HG03469 (cell line): ENCODE results near the gene SLC29A2.
"Not testable (repeated sequence)": the region's sequence is repeated elsewhere in the genome, so short reads cannot be mapped to it uniquely, and the experiment has no call there.

Experiments
- ATAC-seq: cut with Tn5 transposase; IDR thresholded peaks from one replicate; pipeline ENCODE4 v1.9.1; 2021; ENCODE audit warnings: mild to moderate bottlenecking, moderate library complexity, moderate number of reproducible peaks; ENCODE audit not compliant: unreplicated experiment

Gene SLC29A2

DNA sequence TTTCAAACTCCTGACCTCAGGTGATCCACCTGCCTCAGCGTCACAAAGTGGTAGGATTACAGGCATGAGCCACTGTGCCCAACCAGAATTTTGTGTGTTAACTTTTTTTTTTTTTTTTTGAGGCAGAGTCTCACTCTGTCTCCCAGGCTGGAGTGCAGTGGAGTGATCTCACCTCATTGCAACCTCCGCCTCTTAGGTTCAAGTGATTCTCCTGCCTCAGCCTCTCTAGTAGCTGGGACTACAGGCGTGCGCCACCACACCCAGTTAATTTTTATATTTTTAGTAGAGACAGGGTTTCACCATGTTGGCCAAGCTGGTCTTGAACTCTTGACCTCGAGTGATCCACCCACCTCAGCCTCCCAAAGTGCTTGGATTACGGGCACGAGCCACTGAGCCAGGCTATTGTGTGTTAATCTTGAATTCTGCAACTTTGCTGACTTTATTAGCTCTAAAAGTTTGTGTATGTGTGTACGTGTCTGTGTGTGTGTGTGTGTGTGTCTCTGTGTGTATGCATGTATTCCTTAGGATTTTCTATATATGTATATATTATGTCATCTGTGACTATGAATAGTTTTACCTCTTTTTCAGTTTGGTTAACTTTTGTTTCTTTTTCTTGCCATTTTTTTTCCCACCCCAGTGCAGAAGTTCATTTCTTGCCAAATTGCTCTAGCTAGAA is 20.9 kb downstream of the SLC29A2 start:
- ATAC-seq = not testable (repeated sequence)

DNA sequence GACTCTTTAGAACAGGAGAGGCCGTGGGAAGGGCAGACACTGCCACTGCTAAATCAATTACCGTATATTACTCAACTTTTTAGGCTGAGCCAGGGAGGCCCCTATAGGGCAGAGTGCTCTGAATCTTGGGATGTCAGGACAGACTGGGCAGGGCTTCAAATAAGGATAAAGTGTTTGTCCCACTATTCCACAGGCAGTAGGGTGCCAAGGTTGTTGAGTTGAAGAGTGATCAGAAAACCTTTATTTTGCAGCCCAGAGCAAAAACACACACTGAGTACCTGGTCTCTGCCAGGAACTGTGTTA is 22.5 kb downstream of the SLC29A2 start:
- no peak for ATAC-seq

- ATAC-seq = no peak
Observed at GRCh38 chr11:66347425-66348276, 23.9 kb downstream of the SLC29A2 start, which contains the start of gene B4GAT1. TSS of gene B4GAT1 (minus strand) at chr11:66347629. CDS start at chr11:66347545, 84 bp downstream.

DNA sequence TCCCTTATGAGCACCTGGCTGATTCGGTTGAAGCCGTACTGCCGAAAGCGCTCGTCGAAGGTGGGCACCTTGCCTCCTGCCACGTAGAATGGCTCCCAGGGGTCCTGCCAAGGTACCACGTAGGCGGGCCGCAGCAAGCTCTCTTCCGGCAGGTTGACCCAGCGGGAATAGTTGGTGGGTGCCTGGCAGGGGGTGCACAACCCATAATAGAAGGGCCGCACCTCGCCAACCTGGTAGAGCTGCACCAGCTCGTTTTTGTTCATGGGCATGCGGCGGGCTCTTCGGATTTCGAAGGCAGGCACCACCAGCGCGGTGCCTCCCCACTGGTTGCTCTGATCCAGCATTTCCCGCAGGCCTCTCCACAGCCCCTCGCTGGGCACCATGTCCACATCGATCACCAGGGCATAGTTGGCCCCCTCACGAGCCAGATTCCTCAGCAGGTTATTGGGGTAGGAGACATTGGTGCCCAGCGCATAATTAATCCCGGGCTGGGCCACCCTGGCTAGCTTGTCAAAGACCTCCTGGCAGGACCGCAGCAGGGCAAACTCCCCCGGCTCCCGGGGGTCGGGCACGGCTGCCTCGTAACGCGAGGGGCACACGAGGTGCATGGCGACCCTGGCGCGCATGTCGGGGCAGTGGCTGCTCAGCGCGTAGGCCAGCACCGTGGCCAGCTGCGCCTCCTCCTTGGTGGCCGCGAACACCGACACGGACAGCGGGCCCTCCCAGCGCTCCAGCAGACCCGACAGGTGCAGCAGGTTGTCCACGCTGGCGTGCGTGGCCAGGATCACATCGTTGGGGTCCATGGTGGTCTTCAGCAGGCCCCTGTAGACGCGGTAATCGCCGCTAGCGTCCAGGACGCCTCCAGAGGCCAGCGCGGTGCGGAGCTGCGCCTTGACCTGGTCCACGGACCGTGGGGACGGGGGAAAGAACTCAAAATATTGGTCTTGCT is 24.8 kb downstream of the SLC29A2 start:
- no peak for ATAC-seq

- ATAC-seq = no peak
Observed at GRCh38 chr11:66345316-66345649, 26.3 kb downstream of the SLC29A2 start.

- peak; percentile 43 for ATAC-seq
Observed at GRCh38 chr11:66344550-66345315, 26.8 kb downstream of the SLC29A2 start, which contains the start of gene BRMS1. TSS of gene BRMS1 (minus strand) at chr11:66345104. CDS start at chr11:66342234, 2,870 bp downstream.

DNA sequence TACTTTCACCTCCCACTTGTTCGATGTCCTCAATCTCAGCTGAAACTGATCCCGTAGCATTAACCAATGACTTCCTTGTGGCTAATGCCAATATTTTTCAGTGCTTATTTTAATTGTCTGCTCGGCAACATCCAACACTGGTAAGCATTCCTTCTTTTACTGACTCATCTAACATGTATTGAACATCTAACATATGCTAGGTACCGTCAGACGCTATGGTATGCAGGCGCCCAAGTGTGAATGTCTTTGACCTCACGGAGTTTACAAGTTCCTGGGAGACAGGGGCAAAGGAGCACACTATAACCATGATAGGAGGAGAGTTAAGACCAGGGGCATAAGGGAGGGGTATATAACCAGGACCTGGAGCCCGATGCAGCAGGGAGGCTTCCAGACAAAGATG is 28.4 kb downstream of the SLC29A2 start:
- ATAC-seq = no peak

DNA sequence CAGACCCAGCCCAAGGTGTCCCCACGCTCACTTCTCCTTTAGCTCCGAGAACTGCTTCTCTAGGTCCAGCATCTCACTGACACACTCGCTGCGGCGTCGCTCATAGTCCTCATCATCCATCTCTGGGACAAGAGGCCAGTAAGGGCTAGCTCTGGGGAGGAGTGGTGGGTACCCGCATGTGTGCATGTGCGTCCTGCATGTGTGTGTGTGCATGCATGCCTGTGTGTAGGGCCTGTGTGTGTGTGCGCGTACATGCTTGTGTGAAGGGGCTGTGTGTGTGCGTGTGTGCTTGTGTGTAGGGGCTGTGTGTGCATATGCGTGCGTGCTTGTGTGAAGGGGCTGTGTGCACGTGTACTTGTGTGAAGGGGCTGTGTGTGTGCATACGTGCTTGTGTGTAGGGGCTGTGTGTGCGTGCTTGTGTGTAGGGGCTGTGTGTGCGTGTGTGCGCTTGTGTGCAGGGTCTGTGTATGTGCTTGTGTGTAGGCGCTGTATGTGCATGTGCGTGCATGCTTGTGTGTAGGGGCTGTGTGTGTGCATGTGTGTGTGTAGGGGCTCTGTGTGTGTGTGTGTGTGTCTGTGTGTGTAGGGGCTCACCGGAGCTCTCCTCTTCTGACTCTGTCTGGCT is 29.9 kb downstream of the SLC29A2 start:
- no peak for ATAC-seq

DNA sequence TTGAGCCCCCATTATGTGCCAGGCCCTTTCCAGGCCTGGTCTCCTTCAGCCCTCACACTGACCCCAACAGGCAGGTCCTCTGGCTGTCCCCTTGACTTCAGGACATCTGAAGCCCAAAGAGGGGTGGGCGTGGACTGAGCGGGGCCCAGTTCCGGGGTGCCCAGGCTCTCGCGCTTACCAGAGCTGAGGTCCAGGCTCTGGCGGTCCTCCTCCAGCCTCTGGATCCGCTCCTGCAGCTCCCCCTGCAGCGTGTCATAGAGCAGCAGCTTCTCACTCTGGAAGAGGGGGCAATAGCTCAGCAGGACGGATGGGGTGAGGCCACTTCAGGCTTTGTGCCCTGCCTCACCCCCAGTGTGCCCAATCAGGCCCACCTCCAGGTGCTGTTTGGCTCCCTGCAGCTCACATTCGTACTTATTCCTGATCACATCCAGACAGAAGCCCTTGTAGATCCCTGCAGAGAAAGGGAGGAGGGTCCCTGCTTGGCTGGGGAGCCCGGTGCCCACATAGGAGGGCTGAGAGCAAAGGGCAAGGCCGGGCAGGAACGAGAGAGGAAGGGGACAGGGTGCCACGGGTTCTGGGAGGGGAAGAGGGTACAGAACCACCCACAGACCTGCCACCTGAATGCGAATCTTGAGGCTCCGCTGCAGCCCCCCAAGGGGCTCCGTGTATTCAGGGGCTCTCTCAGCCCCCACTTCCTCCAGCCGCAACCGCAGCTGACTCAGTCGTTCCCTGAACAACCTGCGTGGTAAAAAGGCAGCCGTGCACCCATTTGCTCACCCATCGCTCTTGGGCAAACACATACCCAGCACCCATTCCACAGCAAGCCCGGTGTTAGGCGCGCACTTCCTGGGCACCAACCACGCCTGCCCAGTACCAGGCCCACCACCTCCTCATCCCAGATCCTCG is 30.7 kb downstream of the SLC29A2 start:
- no peak for ATAC-seq

DNA sequence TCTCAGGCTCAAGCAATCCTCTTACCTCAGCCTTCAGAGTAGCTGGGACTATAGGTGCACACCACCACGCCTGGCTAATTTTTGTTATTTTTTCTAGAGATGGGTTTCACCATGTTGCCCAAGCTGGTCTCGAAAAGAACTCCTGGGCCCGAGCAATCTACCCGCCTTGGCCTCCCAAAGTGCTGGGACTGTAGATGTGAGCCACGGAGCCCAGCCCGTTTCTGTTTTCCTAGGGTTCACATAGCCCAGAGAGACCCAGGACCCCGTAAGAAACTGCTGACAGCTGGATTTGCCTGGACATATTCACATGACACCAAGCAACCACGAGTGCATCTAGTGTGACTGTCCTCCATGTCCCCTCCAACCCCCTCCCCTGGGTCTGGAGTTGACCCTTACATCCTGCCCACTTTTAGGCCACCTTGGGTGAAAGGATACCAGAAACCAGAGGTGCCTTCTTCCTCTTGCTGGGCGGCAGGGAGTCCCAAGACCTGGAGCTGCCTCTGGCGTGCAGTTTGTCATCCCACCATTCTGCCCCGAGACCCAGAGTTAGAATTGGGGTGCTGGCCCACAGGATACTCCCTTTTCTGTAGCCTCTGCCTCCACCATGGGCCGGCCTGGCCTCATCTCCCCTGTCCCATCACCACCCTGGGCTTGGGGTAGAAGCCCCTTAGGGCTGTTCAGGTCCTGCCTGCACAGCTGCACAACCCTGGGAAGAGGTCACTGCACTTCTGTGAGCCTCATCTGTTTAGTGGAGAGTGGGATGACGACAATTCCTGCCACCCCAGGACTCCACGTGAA is 31.7 kb downstream of the SLC29A2 start:
- ATAC-seq = no peak

DNA sequence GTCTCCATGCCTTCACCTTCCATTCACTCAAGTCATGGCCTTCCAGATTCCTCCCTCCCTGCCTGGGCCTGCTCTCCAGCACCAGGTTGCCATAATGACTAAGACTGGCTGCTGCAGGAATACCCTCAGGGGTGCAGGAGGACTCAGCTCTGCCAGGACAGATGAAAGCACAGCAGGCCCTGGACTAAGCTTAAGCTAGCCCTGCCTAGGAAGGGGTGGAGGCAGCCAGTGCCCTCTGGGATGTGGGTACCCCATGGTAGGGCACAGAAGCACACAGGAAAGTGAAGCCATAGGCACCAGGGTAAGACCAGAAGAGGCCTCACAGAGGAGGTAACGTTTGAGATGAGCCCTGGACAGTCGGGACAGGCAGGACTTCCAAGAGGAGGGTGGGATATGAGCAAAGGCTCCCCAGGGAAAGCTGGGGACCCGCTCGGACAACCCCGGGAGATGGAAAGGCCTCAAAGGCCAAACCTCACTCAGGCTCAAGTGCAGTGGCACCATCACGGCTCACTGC is 32.3 kb downstream of the SLC29A2 start:
- ATAC-seq = no peak

DNA sequence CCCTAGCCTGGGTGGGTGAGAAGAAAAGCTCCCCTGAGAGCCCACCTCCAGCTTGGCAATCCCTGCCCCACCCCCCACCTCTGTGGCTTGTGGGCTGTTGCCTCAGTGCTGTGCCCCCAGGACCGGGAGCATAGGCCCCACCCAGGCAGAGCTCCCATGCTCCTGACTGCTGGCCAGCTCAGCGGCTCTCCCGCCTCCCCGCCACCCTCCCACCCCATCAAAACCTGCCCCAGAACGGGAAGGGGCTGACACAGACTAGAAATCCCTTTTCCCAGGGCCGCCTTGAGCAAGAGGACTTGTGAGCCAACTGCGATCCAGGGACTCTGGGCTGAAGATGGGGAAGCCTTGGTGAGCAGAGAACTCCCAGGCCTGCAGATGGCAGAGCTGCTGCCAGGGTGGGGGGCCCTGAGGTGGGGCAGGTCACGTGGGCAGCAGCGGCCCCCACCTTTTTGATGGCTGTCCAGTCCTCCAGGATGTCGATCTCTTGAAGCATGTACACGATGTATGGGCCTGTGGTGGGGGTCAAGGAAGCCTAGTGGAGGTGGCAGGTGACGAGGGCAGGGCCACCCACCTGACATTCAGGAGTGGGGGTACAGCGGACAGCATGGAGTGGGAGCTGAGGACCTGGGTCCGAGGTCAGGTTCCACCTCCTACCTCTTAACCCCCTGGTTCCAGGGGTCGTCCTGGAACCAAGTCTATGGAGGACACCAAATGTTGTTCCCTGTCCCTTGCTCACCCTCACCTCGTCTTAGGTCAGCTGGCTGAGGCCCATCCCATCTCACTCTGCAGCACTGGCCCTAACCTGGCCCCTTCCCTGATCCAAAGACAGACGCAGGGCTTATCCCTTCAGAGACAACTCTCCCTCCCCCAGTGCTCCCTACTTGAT is 33.0 kb downstream of the SLC29A2 start:
- no peak for ATAC-seq

DNA sequence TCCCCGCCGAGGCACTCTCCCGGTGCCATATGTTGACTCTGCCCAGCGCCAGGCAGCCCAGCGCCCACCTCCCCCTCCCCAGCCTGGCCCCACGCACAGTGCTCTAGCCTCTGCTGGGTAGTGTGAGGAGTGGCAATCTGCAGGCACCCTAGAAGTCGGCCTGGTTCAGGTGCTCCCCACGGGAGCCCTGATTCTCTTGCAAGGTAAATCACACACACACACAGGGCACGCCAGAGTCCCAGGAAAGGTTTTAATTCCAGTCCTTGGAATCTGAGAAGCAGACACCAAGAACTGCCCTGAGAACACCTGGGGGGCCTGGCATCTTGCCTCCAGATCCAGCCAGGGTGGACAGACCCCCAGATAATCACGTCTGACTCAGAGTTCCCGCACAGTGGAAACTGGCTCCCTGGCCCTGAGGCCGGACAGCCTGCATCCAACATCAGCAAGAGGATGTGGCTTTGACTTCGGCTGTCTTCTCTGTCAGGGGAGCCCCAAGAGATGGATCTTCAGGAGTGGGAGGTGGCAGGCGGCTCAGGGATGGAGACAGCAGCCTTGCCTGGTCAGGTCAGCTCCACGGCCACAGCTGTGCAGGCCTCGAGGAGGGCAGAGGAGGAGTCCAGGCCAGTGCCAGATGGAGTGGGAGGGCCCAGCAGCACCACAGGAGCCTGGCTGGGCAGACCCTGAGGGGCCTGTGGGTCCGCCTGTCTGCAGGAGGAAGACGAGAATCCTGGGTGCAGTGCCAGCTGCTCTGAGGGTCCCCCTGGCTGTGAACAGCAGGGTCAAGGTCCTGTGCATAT is 34.3 kb downstream of the SLC29A2 start:
- no peak for ATAC-seq

DNA sequence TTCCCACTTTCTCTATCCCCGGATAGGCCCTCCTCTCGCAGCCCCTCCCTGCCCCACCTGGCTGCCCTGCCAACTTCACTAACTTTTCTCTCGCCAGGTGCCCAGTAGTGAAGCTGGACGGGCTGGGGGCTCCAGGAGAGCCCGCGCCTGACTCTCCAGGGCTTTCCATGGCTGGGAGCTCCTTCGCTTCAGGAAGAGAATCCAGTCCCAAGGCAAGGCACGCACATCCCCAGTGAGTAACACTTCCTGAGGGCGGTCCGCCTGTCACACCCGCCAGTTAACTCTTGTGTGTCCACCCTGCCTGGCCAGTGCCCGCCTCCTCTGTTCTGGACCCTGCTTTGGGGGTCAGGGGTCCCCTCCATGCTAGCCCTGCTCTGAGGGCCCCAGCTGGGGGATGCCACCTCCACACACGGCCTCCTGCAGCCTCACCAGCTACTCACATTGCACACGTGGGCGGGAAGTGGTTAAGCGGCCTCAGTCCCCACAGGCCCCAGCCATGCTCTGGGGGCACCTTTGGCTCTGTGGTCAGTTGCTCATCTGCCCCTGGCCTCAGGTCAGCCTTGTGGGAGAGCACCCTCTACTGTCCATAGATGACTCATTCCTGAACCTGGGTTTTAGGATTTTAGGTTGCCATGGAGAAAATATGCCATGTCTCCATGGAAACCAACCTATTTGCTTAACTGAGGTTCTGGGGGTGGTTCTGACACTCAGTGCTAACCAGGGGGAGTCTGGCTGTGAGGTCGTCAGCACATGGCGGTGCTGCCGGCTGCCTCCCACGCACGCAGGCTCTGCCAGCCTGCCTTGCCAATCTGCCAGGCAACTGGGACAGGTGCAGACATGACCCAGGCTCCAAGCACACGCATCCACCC is 35.1 kb downstream of the SLC29A2 start, which contains the start of gene RIN1:
TSS of gene RIN1 (minus strand) at position 201 of the 869 bp plus-strand sequence. CDS start at position 169, 32 bp downstream.
- ATAC-seq = no peak
